ENCODE measurements around the gene NACC2.

NACC2 gene

DNA sequence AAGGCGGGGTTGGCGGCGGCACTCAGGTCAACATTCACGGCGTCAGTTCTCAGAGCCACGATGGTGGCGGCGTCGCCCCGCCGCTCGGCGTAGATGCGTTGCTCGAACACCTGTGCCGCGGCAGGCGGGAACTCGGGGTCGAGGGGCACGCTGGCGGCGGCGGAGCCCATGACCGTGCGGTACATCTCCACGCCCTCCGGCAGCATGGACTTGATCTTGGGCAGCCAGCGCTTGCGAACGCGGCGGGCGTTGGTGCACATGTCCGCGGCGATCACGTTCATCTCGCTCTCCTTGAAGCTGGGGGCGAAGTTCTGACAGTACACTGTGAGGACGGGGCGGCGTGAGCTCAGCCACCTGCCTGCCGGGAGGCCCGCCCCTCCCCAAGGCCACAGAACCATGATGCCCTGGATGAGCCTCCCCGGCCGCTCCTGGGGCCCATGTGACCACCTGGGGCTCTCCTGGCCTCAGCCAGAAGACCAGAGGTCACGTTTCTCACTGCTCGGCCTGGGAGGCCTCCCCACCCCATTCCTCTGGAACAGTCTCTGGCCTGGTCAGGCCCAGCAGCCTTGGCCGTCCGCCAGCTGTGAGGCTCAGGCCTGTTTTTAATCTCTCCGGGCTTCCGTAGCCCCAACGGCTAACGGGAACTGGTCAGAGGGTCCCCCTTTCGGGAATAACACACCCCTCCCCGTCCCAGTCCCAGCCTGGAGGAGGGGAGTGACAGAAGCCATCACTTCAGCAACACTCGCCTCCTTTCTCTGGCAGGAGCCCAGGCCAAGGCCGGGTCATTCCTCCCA lies 83.2 kb downstream of the NACC2 start:
- TF ChIP-seq, protein P1, sequence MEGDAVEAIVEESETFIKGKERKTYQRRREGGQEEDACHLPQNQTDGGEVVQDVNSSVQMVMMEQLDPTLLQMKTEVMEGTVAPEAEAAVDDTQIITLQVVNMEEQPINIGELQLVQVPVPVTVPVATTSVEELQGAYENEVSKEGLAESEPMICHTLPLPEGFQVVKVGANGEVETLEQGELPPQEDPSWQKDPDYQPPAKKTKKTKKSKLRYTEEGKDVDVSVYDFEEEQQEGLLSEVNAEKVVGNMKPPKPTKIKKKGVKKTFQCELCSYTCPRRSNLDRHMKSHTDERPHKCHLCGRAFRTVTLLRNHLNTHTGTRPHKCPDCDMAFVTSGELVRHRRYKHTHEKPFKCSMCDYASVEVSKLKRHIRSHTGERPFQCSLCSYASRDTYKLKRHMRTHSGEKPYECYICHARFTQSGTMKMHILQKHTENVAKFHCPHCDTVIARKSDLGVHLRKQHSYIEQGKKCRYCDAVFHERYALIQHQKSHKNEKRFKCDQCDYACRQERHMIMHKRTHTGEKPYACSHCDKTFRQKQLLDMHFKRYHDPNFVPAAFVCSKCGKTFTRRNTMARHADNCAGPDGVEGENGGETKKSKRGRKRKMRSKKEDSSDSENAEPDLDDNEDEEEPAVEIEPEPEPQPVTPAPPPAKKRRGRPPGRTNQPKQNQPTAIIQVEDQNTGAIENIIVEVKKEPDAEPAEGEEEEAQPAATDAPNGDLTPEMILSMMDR (IDR thresholded peaks at IDR 0.05; ENCODE audit: borderline replicate concordance, control extremely low read depth, extremely low read depth, insufficient read depth, missing control alignments) = no peak
- no peak for DNase-seq (ENCODE audit: low spot score)
- in situ Hi-C loops (cut with MboI; ENCODE audit: low sequenced_read_pairs, unreplicated experiment) = no loop called here

DNA sequence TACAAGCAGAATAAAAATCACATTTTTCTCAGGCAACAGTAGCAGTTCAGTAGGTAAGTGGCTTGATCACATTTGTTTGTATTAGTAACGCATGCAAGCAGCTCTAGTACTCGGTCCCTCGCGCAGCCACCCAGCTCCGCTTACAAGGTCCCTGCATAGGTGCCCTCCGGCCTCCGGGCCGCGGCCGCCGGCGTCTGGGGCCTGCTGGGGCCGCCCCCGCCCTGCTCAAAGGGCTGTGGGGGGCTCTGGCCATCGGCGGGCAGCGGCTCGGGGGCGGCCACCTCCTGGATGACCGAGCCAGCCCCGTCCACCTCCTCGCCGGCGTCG lies 83.8 kb downstream of the NACC2 start:
- no peak for DNase-seq (ENCODE audit: low spot score)
- TF ChIP-seq, protein P1 (IDR thresholded peaks at IDR 0.05; ENCODE audit: borderline replicate concordance, control extremely low read depth, extremely low read depth, insufficient read depth, missing control alignments) = no peak
- in situ Hi-C loops (cut with MboI; ENCODE audit: low sequenced_read_pairs, unreplicated experiment) = no loop called here

DNA sequence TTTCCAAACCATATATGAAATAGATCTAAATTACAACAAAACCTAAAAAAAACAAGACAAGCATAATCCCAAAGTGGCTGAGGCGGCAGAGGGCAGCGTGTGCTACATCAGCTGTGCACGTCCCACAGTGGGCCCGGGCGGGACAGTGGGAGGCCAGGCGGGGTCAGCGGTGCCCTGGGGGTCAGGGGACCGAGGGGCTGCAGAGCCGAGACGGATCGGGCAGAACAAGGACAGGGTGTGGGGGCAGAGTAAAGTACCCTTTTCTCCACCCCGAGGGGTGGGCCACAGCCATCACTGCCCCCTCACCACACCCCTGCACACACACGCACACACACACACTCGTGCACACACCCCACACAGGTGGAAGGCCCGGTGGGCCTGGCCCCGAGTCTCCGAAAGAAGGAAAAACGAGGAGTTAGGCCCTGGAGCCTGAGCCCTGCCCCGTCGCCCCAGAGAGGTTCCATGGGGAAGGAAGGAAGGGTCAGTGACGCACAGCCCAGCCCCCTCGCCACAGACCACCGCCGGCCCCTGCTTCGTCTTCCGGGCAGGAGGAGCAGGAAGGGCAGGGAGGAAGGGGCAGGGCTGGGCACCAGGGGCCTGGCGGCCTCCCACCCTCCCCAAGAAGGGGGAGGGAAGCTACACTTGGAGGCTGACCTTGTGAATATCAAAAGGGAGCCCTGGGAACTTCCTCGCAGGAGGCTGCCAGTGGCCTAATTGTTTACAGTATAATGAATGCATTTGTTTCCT lies 84.3 kb downstream of the NACC2 start:
- in situ Hi-C loops (cut with MboI; ENCODE audit: low sequenced_read_pairs, unreplicated experiment) = no loop called here
- TF ChIP-seq, protein P1 (IDR thresholded peaks at IDR 0.05; ENCODE audit: borderline replicate concordance, control extremely low read depth, extremely low read depth, insufficient read depth, missing control alignments) = no peak
- DNase-seq (ENCODE audit: low spot score) = no peak

DNA sequence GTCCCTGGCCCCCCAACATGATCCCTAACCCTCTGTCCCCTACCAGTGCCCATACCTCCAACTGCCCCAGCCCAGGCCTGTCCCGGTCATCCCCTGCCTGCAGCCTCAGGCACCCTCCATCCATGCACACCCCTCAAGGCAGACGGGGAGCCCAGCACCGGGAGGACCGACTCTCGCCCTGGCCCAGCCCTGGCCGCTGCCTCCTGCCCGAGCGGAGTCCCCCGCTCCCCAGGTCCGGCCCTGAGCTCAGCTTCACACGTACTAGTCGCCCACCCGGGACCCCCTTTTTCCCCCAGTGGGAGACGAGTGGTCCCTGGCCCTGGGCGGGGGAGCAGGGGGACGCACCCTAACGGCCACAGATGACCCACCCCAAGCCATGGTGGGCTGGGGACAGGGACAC lies 84.9 kb downstream of the NACC2 start:
- in situ Hi-C loops (cut with MboI; ENCODE audit: low sequenced_read_pairs, unreplicated experiment) = no loop called here
- TF ChIP-seq, protein P1 (IDR thresholded peaks at IDR 0.05; ENCODE audit: borderline replicate concordance, control extremely low read depth, extremely low read depth, insufficient read depth, missing control alignments) = no peak
- DNase-seq (ENCODE audit: low spot score) = no peak

DNA sequence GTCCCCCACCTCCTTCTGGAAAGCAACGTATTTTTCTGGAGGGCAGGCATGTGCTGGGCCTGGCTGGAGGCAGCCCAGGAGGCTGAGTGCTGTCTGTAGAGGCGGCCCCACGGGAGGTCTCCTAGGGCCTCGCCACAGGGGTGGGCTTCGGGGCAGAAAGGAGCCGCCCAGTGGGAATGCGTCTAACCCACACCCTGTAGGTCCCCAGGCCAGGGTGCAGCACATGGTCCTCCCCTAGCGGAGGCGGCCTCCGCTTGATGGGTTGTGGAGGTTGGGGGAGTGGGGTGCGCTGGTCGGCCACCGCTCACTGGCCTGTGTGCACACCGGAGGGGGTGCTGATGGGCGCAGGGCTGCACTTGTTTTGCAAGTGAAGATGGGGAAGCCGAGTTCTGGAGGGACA lies 85.6 kb downstream of the NACC2 start:
- in situ Hi-C loops (cut with MboI; ENCODE audit: low sequenced_read_pairs, unreplicated experiment) = no loop called here
- TF ChIP-seq, protein P1 (IDR thresholded peaks at IDR 0.05; ENCODE audit: borderline replicate concordance, control extremely low read depth, extremely low read depth, insufficient read depth, missing control alignments) = no peak
- no peak for DNase-seq (ENCODE audit: low spot score)

DNA sequence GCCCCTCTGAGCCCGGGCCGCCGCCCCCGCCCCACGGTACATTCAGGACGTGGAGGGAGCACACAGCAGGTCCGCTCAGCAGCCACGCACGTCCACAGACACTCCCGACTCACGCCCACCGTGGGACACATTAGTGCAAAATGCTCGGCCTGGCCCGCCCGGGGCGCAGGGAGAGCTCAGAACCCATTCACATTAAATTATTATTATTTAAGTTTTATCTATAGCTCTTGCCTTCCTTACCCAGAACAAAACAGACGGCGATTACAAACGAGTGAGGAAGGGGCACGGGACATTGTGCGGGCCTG lies 86.4 kb downstream of the NACC2 start:
- no peak for DNase-seq (ENCODE audit: low spot score)
- TF ChIP-seq, protein P1 (IDR thresholded peaks at IDR 0.05; ENCODE audit: borderline replicate concordance, control extremely low read depth, extremely low read depth, insufficient read depth, missing control alignments) = no peak
- in situ Hi-C loops (cut with MboI; ENCODE audit: low sequenced_read_pairs, unreplicated experiment) = no loop called here
